Upper lobe of right lung (tissue), 1 donor: Measurements from ENCODE around the gene NR5A2. TPM values are rescaled to one million over a fixed set of nuclear protein-coding genes. Genes with fewer than 3 reads are reported as not detected.

Source experiments
- ATAC-seq: fragments of 200-7000 bp; cut with Tn5 transposase; one replicate; pipeline ENCODE4 v1.9.1; 2020; ENCODE audit warnings: mild to moderate bottlenecking, moderate library complexity
- DNase-seq: peaks from one replicate; pipeline ENCODE4 v3.0.0-alpha.2; 2020
- H3K27ac ChIP-seq: fragments of 200-600 bp; one replicate; pipeline ENCODE4 v1.8.0; 2022
- H3K27me3 ChIP-seq: fragments of 200-600 bp; one replicate; pipeline ENCODE4 v1.8.0; 2022; ENCODE audit warnings: mild to moderate bottlenecking
- H3K36me3 ChIP-seq: fragments of 200-600 bp; one replicate; pipeline ENCODE4 v1.8.0; 2022
- H3K4me1 ChIP-seq: fragments of 200-600 bp; one replicate; pipeline ENCODE4 v1.8.0; 2022
- H3K4me3 ChIP-seq: fragments of 200-600 bp; one replicate; pipeline ENCODE4 v1.8.0; 2022; ENCODE audit warnings: mild to moderate bottlenecking
- H3K9me3 ChIP-seq: fragments of 200-600 bp; one replicate; pipeline ENCODE4 v1.8.0; 2022
- CTCF ChIP-seq: fragments of 200-600 bp; IDR thresholded peaks from one replicate; pipeline ENCODE4 v1.8.0; 2022; ENCODE audit warnings: antibody characterized with exemption
- intact Hi-C: fragments of 100-400 bp; cut with DNase I; formaldehyde crosslinking; loops from one replicate; pipeline ENCODE4 v1.11.0; 2022
- total RNA-seq: library from RNA; stranded (reverse); fragmentation: NEBNext Ultra II Directional; extraction: Animal tissue kit (Norgen Biotek cat#: 25700); gene quantifications from one replicate; pipeline ENCODE4 v1.2.1, GENCODE V29; 2021
- donor health status: DM: no; HTN: yes; CAD: no; lungs with severe emphysema.

The NR5A2 gene
- total RNA-seq, 1 donor from 2014 or later = 8.1 TPM

GRCh38 chr1:200038981-200039848, 11.7 kb downstream of the NR5A2 start:
- ATAC-seq = peak; percentile 60
- no peak for TF ChIP-seq CTCF
- Histone ChIP-seq H3K4me1 (peaks cover 16% of the 10 kb centered on the region), H3K4me3 (peak overlapping the region; percentile 54), H3K36me3 (no peaks in the 10 kb centered on the region), H3K27ac (peak overlapping the region; percentile 11), H3K9me3 (no peaks in the 10 kb centered on the region), H3K27me3 (peaks cover 96% of the 10 kb centered on the region)
- intact Hi-C loops = no loop called here
- peak; percentile 72 for DNase-seq

DNA sequence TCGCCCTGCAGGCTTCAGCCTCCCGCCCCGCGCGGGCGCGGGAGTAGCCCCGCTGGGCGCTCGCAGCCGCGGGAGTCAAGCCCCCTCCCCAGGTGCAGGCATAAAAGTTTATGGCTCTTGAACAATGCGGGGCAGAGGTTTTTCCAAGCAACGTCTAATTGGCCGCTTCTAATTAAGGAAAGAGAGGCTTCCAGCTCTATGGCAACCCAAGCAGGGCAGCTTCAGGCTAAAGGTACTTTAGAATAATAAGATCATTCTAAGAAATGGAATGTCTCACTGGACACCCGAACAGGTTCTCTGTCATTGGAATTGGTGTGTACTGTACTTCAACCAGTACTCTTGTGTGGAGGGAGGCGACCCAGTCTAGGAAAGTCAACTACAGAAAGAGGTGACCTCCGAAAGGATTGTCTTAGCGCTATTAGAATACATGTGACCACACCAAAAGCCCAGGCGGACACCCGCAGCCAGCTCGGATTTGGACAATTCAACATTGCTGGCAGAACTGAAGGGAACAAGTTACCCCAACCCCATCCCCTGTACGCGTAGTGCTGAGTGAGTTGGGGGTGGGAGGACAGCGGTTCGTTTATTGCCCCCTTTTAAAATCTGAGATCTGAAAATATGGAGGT, 12.5 kb downstream of the NR5A2 start:
- no peak for TF ChIP-seq CTCF
- Histone ChIP-seq H3K27me3 (peaks cover 98% of the 10 kb centered on the region), H3K4me1 (peaks cover 16% of the 10 kb centered on the region), H3K36me3 (no peaks in the 10 kb centered on the region), H3K4me3 (peak overlapping the region; percentile 54), H3K27ac (peak overlapping the region; percentile 30), H3K9me3 (no peaks in the 10 kb centered on the region)
- DNase-seq (no peak), ATAC-seq (no peak)
- intact Hi-C loops = no loop called here

DNA sequence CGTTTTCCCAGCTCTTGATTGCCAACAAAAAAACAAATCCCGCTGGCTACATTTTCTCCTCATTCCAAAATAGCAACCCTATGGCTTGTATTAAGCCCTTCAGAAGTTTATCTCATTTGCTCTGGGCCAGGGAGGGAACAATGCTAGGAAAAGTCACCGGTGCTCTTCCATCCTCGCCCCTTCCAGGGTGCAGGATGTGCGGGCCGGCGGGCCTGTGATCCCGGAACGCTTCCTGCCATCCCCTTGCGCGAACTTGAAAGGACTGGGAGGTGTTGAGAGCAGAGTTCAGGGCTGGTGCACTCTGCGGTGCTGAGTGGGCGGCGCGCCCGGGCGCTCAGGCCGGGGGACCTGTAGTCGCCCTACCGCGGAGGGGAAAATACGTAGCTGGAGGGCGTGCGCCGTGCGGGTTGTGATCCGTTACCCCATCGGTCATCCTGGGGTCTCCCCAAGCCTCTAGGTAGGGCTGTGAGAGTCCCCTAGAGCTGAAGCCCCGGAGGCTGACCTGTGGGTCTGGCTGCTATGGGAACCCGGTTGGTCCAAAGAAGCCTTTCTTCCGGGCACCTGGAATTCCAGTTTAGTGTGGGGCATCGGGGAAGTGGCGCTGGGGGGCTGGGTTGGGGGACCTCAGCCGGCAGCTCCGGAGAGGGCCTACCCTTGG, 13.1 kb downstream of the NR5A2 start:
- H3K4me1 ChIP-seq = peaks cover 11% of the 10 kb centered on the region
- no peak for DNase-seq
- peak overlapping the region; percentile 59 for H3K27ac ChIP-seq
- no peaks in the 10 kb centered on the region for H3K36me3 ChIP-seq
- peak overlapping the region; percentile 54 for H3K4me3 ChIP-seq
- intact Hi-C loops = no loop called here
- peak; percentile 40 for ATAC-seq
- H3K27me3 ChIP-seq = peaks cover 98% of the 10 kb centered on the region
- TF ChIP-seq CTCF = no peak
- no peaks in the 10 kb centered on the region for H3K9me3 ChIP-seq

DNA sequence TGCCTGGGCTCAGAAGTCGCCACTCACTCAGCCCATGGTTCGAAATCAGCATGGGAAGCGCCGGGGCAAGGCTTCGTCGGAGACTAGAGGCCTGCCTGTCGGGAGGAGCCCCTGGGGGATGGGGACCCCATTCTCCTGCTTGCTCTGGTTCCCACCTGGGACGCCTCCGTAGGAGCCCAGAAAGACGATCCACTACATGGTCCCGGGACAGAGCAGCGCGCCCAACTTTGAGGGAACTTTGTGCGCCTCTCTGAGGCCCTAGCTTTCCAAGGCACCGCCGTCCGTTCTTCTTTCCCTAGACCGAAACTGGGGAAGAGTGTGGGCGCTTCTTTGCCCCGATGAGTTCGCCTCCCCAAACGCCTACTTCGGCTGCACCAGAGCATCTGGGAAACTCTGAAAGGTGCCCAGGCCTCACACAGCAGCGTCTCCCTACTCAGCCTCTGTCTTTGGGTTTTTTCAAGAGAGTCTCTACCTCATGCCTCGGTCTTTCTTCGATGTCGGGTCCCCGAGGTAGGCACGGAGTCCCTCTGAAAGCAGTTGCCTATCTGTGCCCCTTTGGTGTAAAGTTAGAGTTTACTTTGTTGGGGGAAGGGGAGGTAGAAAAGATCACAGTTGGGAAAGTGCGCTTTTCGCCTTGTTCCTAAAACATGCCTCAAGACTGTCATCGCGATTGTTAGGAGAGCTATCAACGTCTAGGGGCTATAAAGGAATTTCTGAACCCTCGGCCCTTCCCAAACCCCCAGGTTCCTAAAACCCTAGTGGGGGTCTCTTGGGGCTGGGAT, 14.0 kb downstream of the NR5A2 start:
- Histone ChIP-seq H3K4me1 (peaks cover 8% of the 10 kb centered on the region), H3K4me3 (peak overlapping the region; percentile 54), H3K27me3 (peaks cover 98% of the 10 kb centered on the region), H3K36me3 (no peaks in the 10 kb centered on the region), H3K9me3 (no peaks in the 10 kb centered on the region), H3K27ac (peak overlapping the region; percentile 59)
- DNase-seq (no peak), ATAC-seq (no peak)
- no peak for TF ChIP-seq CTCF
- intact Hi-C loops = no loop called here

GRCh38 chr1:200042119-200042551, 14.6 kb downstream of the NR5A2 start:
- no peak for DNase-seq
- Histone ChIP-seq H3K36me3 (no peaks in the 10 kb centered on the region), H3K27me3 (peaks cover 99% of the 10 kb centered on the region), H3K27ac (peak overlapping the region; percentile 59), H3K4me1 (peaks cover 8% of the 10 kb centered on the region), H3K9me3 (no peaks in the 10 kb centered on the region), H3K4me3 (peak overlapping the region; percentile 54)
- ATAC-seq = no peak
- TF ChIP-seq CTCF = no peak
- intact Hi-C loops = no loop called here
